ENCODE results near the gene RDM1.

RDM1 gene

DNA sequence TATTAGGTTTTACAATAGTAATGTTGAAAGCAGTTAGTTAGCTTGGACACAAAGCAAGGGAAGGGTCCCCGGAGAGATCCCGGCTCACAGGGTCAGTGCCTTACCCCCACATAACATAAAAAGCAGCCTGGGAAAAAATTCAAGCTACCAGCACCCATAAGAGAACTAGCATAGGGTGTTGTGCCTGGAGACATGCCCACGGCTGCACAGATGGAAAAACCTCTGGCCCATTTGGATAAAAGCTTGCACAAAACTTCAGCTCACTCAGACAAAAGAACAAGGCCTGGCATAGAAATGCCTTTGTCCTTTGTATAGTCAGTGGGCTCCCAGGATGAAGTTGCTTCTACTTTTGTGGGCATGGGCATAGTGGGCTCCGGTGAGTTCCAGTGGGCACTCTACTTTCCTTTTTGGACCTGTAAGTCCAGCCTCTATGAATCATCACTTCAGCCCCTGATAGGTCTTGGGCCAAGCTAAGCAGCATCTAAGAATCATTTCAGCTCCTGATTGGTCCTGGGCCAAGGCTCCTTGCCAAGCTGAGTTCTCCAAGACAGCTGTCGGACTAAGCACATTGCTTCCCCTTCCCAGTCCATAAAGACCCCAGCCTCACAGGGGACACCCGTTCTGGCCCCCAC lies 1.3 kb upstream of the RDM1 start:
- DNase-seq = no peak

DNA sequence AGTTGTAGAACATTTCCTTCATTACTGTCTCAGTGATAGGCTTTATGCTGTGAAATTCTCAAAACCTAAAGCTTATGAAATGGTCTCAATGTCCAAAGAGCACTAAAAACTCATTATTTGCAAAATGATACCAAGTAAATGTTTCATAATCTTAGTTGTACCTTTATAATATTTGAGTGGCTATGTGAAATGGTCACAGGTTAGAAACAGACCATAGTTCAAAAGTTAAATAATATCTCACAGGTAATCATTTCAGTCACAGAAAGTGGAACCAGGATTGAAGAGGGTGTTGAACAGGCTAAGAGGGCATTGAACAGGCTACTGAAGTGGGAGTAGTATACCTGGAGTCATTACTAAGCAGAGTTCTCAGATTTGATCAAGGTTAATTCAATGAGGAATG lies 2.9 kb downstream of the RDM1 start:
- no peak for DNase-seq

DNA sequence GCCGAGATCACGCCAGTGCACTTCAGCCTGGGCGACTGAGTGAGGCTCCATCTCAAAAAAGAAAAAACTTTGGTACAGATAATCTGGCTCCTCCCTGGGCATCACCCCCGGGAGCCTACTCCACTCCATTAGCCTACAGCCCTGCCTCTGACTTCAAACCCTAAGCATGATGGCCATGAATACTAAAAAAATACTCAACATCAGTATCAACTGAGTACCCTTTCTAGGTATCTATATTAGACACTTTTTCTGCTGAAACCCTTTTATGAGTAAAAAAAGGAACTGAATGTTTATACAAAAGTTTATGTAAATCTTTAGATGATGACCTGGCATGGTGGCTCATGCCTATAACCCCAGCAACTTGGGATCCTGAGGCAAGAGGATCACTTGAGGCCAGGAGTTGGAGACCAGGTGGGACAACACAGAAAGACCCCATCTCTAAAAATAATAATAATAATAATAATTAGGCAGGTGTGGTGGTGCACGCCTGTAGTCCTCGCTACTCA lies 6.9 kb downstream of the RDM1 start:
- DNase-seq = no peak

DNA sequence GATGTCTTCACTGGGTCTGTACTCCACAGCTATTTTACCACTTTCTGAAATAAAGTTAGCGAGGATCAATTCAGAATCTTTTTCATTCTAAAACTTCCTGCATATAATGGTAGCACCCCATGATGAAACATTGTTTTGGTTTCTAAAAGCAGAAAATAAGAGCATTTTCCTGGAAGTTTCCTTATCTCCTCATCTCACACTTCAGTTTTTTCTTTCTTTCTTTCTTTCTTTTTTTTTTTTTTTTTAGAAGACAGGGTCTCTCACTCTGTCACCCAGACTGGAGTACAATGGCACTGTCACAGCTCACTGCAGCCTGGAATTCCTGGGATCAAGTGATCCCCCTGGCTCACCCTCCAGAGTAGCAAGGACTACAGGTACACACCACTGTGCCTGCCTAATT lies 10.3 kb downstream of the RDM1 start:
- DNase-seq = no peak

DNA sequence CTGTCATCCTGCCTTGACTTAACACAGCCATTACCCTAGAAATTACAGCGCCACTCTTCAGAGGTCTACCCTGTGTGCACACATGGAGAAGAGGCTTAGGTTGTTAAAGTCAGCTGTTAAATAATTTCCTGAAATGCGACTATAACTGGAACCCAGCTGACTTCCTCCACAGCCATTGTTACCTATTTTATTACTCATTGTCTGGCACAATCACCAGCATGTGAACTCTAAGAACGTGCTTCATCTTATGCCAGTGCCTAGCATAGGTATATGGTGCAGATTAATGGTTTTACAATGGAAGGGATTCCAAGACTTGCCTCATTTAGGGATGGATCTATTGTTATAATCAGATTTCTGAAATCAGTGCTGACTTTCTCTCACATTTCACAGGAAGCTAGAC lies 11.9 kb downstream of the RDM1 start:
- no peak for DNase-seq

DNA sequence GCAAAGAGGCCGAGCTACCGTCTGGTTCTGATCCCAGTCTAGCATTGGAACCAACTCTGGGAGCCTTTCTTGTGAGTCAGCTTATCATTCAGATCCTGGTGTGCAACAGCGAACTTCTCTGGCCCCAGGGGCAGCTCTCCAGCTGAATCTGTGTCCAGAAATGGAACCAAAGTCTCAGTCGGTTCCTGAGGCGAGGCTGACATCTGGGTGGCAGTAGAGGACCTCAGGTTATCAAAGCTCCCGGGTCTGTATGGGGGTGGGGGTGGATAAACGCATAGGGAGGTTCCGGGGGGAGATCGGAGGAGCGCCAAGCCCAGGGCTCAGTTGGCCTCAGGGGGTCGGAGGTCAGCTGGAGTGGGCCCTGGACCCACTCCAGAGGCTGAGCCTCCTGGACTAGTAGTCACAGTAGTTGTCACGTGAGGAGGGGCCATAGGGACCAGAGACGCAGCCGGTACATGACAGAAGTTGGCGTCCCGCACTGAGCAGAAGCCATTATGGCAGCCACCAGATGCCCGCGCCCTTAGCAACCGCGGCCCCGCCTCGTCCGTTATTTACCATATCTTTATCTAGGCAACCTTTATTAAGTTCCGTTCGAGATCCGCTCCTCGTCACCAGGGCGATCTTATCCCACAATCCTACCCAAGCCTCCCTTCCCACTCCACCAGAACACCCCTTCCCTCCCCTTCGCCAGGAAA lies 12.9 kb downstream of the RDM1 start:
- DNase-seq = no peak

DNA sequence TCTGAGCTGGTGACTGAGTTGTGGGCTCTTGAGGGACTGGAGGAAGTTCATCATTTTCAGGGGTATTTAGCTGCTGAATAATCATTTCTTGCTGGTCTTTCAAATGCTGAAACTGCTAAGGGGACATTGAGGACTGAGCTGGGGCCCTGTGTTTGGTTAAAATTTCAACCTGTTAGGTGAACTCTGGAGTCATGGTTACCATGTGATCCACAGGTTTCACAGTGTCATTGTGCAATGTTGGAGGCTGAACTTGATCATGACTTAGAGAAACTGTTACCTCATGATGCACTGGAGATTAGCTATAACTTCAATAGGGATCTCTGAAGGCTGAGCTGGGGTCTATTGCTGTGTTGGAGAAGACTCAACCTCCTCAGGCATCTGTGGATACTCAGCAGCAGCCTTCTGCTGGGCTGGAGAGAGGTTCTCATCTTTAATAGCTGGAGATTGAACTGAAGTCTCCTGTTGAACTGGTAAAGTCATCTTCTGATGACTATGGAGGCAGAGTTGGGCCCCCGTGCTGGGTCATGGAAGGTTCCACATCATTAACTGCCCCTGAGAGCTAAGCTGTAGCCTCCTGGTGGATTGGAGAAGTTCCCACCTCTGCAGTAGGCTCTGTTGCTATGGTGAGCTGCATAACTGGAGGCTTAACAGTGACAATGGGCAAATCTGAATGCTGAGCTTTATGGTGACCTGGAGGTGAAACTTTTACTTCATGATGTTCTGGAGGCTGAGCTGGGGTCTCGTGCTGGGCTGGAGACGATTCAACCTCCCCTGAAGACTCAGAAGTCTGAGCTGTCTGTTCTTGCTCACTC lies 15.2 kb downstream of the RDM1 start:
- DNase-seq = no peak

DNA sequence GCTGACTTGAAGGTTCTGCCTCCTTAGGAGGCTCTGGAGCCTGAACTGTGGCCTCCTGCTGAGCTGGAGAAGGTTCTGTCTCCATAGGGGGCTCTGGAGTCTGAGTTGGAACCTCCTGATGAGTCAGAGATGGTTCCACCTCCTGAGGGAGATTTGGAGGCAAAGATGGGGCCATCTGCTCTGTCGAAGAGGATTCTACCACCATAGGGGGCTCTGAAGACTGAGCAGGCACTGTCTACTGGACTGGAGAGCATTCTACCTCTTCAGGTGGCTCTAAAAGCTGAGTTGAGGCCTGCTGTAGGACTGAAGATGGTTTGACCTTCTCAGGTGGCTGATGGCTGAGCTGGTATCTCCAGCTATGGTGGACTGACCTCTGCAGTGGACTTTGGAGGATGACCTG lies 16.2 kb downstream of the RDM1 start:
- no peak for DNase-seq

DNA sequence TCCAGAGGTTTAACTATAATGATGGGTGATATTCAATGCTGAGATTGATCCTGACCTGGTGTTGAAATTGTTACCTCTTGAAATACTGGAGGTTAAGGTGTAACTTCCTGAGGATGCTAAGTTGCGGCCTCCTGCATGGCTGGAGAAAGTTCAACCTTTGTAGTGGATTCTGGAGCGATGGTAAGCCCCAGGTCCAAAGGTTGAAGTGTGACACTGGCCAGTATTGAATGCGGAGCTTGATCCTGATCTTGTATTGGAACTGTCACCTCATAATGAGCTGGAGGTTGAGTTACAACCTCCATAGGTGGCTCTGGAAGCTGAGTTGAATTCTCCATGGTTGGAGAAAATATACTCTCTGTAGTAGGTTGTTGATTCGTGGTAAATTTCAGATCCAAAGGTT lies 17.0 kb downstream of the RDM1 start:
- no peak for DNase-seq

DNA sequence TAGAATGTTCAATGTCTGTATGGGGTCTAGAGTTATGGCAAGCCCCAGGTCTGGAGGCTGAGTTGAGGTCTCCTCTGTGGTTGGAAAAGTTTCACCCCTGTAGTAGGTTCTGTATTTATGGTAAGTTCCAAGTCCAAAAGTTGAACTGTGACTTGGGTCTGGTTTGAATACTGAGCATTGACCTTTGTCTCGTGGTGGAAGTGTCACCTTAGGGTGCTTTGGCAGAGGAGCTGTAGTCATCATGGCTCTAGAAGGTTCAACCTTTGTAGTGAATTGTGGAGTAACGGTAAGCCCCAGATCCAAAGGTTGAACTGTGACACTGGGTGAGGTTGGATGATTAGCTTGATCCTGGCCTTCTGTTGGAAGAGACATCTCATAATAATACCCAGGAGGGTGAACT lies 17.6 kb downstream of the RDM1 start:
- DNase-seq = no peak

DNA sequence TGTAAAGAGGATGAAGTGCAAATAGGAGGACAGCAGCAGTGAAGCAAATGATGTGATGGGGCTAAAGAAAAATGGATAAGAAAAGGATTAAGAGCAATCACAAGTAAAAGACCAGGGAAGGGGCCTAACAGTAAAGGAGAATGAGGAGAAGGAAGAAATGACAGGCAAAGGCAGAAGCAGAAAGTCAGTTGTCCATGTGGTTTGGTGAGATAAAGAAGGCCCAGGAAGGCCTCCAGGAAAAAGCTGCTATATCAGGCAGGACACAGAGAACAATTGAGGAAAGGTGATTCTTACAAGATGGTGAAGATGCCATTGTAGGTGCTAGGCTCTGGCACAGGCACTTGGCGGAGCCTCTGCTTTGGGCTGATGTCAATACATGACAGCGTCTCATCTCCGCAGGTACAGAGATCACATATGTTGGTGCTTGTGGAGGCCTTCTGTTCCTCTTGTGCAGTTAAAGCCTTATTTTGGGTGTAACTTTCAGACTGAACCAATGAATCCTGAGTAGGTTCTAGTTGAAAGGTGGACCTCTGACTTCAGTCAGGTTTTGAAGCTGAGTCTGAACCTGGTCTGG lies 18.1 kb downstream of the RDM1 start:
- no peak for DNase-seq

DNA sequence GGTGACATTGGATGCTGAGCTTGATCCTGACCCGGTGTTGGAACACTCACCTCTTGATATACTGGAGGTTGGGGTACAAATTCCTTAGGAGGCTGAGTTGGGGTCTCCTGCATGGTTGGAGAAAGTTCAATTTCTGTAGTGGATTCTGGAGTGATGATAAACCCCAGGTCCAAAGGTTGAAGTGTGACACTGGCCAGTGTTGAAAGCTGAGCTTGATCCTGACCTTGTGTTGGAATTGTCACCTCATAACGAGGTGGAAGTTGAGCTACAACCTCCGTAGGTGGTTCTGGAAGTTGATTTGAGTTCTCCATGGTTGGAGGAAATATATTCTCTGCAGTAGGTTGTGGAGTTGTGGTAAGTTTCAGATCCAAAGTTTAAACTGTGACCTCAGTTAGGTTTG lies 21.2 kb downstream of the RDM1 start:
- no peak for DNase-seq

DNA sequence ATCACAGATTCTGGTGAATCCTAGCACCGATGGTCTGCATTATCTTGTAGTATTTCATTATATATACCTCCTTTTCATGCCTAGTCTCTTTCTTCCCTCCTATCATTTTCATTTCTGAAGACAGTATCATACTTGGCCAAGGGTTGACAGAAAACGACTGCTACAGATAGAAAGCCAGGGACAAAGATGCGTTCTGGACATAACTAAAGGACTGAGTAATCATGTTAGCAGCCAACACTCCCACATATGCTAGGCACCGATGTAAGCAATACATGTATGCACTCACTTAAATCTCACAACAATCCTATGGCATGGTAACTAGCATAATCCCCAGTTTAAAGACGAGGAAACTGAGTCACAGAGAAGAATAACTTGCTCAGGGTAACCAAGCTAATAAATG lies 22.9 kb downstream of the RDM1 start:
- DNase-seq = no peak

DNA sequence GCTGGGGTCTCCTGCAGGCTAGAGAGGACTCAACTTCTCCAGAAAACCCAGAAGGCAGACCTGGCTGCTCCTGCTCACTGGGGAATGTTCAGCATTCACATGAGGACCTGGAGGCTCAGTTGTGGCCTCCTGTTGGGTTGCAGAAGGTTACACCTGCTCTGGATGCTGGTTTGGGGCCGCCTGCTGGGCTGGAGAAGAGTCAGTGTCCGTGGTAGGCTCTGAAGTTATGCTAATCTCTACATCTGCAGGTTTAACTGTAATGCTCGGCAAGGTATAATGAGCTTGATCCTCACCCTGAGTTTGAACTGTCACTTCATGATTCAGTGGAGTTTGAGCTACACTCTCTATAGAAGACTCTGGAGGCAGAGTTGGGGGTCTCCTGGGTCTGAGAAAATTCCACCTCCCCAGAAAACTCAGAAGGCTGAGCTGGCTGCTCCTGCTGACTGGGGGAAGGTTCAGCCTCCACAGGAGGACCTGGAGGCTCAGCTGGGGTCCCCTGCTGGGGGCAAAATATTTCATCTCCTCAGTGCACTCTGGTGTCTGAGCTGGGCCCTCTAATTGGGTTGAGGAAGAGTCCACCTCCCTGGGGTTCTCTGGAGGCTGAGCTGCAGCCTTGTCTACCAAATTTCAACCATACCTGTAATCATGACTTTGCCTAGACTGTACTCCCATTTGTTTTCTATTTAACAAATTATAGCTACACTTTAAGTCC lies 23.5 kb downstream of the RDM1 start:
- DNase-seq = no peak

DNA sequence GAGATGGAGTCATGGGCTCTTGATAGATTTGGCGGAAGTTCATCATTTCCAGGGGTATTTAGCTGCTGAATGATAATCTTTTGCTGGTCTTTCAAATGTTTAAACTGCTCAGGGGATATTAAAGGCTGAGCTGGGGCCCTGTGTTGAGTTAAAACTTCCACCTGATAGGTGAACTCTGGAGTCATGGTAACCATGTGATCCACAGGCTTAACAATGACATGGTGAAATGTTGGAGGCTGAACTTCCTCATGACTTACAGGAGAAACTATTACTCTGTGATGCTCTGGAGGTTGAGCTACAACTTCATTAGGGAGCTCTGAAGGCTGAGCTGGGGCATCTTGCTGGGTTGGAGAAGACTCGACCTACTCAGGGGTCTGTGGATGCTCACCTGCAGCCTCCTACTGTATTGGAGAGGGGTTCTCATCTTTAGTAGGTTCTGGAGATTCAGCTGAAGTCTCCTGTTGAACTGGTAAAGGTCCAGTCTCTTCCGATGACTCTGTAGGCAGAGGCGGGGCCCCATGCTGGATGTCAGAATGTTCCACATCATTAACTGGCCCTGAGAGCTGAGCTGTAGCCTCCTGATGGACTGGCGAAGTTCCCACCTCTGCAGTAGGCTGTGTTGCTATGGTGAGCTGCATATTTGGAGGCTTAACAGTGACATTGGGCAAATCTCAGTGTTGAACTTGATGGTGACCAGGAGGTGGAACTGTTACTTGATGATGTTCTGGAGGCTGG lies 24.2 kb downstream of the RDM1 start:
- no peak for DNase-seq

DNA sequence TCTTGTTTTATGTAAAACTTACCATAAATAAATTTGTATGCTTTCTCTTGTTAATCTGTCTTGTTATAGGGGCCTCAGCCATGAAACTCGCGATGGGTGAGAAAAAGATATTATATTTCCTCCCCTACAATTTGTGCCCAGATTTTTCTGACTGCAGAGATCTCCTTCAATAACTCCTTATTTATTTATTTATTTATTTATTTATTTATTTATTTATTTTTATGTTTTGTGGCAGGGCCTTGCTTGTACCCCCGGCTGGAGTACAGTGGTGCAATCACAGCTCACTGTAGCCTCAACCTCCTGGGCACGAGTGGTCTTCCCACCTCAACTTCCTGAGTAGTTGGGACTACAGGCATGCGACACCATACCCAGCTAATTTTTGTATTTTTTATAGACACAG lies 27.1 kb downstream of the RDM1 start:
- DNase-seq = no peak

DNA sequence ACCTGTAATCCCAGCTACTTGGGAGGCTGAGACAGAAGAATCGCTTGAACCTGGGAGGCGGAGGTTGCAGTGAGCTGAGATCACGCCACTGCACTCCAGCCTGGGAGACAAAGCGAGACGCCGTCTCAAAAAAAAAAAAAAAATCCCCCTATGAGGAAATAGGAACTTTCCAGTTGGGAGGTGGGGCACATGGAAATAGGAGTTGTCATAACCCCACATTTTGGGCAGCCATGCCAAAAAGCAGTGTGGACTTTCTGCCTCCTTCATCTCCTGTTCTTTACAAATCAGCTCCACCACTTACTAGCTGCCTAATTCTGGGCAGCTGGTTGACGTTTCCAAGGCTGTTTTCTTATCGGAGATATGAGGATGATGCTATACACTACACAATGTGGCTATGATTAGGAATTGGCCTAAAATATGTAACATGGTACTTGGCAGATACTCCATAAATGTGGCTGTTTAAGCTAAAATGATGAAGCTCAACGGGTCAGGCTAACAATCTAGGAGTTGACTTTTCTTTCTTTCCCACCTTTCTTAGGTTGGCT lies 28.9 kb downstream of the RDM1 start:
- DNase-seq = no peak

DNA sequence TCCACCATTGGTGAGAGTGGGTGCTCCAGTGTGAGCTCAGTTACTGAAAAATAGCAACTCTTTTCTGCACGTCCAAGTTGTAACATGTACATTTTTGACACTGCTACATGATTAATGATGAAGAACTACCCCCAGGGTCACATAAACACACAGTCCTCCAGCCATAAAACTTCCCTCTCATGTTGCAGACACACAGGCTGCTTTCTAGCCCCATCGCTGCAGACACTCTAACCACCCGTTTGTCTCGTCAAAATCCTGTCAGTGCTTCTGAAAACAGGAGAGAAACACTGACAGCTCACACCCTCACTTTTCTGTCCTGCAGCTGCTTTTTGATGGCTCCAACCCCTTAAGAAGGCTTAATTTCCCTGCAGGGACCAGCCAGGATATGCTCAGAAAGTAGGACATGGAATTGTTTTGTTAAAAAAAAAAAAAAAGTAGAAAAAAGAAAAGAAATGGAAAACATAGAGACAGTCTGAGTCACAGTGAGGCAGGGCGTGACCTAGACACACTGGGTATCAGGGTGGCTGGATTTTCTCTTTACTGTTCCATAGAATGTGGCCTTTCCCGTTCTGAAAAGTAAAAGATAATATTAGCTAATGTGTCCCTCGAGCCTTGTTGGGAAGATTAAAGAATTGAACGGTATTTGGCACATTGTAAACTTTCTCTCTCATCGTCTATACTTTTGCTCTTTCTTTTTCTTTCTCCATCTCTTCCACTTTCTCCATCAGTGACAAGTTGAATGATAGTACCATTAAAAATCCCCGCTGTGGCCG lies 29.7 kb downstream of the RDM1 start:
- DNase-seq = peak in 2 of 3 experiments; percentile 7 to 31

DNA sequence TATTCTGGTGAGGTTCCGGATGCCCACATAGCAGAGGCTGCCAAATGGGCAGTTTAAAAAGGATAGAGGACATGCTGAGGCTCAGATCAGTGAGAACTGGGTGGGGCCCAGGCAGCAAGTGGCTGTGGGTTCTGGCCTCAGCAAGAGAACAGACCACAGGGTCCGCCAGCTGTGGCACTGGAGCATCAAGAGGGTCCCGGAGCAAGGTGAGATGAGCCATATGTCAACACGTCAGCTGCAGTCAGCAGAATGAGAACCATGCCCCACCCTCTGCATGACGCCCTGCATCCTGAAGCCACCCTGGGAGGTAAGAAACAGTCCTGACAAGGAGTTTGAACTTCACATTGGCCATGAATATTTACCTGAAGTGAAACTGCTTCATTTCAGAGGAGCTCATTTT lies 30.3 kb downstream of the RDM1 start:
- DNase-seq = no peak

DNA sequence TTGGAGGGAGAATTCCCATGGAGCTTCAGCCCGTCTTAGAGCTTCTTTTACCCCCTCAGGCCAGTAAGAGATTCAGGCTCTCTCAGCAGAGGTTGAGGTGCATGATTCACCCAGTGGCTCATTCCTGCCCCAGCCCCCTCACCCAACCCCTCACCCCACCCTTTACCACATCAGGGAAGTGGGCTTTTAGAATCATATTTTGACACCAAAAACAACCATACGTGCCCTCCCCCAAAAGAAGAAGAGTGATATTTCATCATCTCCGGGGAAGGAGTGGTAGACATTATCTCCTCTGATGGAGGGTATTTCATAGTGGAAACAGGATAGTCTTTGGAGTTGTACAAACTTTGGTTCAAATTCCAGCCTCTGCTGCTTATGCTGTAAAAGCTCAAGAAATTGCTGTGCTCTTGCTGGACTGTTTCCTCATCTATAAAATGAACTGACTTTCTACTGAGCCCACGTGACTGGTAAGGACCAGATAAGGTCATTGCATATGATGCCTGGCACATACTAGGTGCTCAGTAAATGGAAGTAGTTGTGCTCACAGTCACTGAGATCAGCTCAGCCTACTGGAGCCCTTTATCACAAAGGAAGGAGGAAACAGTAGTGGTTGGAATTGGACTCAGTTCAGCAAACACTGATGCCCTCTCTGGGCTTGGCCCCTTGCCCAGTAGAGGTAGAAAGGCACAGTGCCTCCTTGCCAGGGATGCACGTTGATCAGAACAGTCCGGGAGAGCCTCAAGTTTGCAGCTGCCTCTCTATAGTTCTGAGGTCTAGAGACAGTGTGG lies 32.1 kb downstream of the RDM1 start:
- DNase-seq = no peak
